CD4-positive, CD25-positive, alpha-beta regulatory T cell (primary cell): ENCODE results near the gene CAMK1D. TPM values are rescaled to one million over a fixed set of nuclear protein-coding genes. Genes with fewer than 3 reads are reported as not detected.

Experiments used
- ATAC-seq, 2 donors: fragments of 150-1000 bp; cut with Tn5 transposase; one replicate each; pipeline ENCODE4 v1.10.0; 2021; ENCODE audit warnings: low read depth in 2 of 2, moderate number of reproducible peaks in 2 of 2, moderate library complexity in 1 of 2
- DNase-seq, 3 donors: peaks; one replicate each; pipeline versions ENCODE4 v3.0.0 to v3.0.0-alpha.2; 2012 to 2022; ENCODE audit warnings: mixed read lengths in 1 of 3
- H3K27ac ChIP-seq: one replicate; pipeline ENCODE4 v1.7.0; 2013; ENCODE audit warnings: mild to moderate bottlenecking, low read length; ENCODE audit not compliant: insufficient read depth, poor library complexity, severe bottlenecking
- H3K27me3 ChIP-seq: one replicate; pipeline ENCODE4 v1.7.0; 2013; ENCODE audit warnings: low read length; ENCODE audit not compliant: control insufficient read depth, insufficient read depth
- H3K36me3 ChIP-seq: one replicate; pipeline ENCODE4 v1.7.0; 2013; ENCODE audit warnings: mild to moderate bottlenecking, low read length, moderate library complexity; ENCODE audit not compliant: control insufficient read depth, insufficient read depth
- H3K4me1 ChIP-seq: 2 replicates; pipeline ENCODE4 v1.7.0; 2013; ENCODE audit warnings: mild to moderate bottlenecking, low read length; ENCODE audit not compliant: insufficient read depth, control insufficient read depth, poor library complexity, severe bottlenecking
- H3K4me3 ChIP-seq: one replicate; pipeline ENCODE4 v1.7.0; 2013; ENCODE audit warnings: low read depth, mild to moderate bottlenecking, low read length, moderate library complexity
- H3K9me3 ChIP-seq, 2 experiments: 1 replicate in 1 of 2; 2 replicates in 1 of 2; pipeline ENCODE4 v1.7.0; 2013; ENCODE audit warnings: low read length in 2 of 2, mild to moderate bottlenecking in 1 of 2, moderate library complexity in 1 of 2; ENCODE audit not compliant: control insufficient read depth in 2 of 2
- H3K27ac Mint-ChIP-seq, 3 donors: one replicate each; pipeline ENCODE4 v1.8.0; 2020 to 2022; ENCODE audit warnings: mild to moderate bottlenecking in 3 of 3, mixed read lengths in 3 of 3, moderate library complexity in 2 of 3
- H3K27me3 Mint-ChIP-seq: one replicate; pipeline ENCODE4 v1.8.0; 2022; ENCODE audit warnings: mild to moderate bottlenecking, mixed read lengths
- H3K36me3 Mint-ChIP-seq: one replicate; pipeline ENCODE4 v1.8.0; 2020; ENCODE audit warnings: mixed read lengths
- H3K4me1 Mint-ChIP-seq, 4 donors: one replicate each; pipeline ENCODE4 v1.8.0; 2020 to 2022; ENCODE audit warnings: mixed read lengths in 4 of 4, mild to moderate bottlenecking in 1 of 4
- H3K4me3 Mint-ChIP-seq, 4 donors: one replicate each; pipeline ENCODE4 v1.8.0; 2020 to 2022; ENCODE audit warnings: mild to moderate bottlenecking in 4 of 4, mixed read lengths in 4 of 4, moderate library complexity in 3 of 4
- H3K9me3 Mint-ChIP-seq, 7 donors: one replicate each; pipeline ENCODE4 v1.8.0; 2020 to 2022; ENCODE audit warnings: mixed read lengths in 7 of 7, mild to moderate bottlenecking in 3 of 7, moderate library complexity in 2 of 7
- polyA plus RNA-seq, 4 donors: library from polyadenylated mRNA; unstranded; fragments of 300-500 nt; fragmentation: Illumina TruSeq; gene quantifications; one replicate each; pipeline ENCODE4 v1.2.3, GENCODE V29; 2021
- total RNA-seq: library from RNA; stranded (reverse); gene quantifications from one replicate; pipeline ENCODE4 v1.2.3, GENCODE V29; 2022

CAMK1D gene
- total and polyA plus RNA-seq, 5 donors from 2014 or later, result 4.4 to 25.3 (median 5.2) TPM

GRCh38 chr10:12590675-12591659, 241.6 kb downstream of the CAMK1D start:
- Mint-ChIP-seq H3K9me3 (peaks cover 0 to 3% (median 0%) of the 10 kb centered on the region in 7 donors), H3K27me3 (peaks cover 4% of the 10 kb centered on the region), H3K4me3 (no peak overlapping the region), H3K36me3 (no peaks in the 10 kb centered on the region), H3K27ac (peak overlapping the region in 2 of 3 donors; percentile 63 to 85), H3K4me1 (peaks cover 27 to 84% (median 57%) of the 10 kb centered on the region in 4 donors)
- no peak overlapping the region for H3K27ac ChIP-seq
- no peak for DNase-seq
- peaks cover 26% of the 10 kb centered on the region for H3K4me1 ChIP-seq
- no peak overlapping the region for H3K4me3 ChIP-seq
- no peak for ATAC-seq
- H3K27me3 ChIP-seq, result no peaks in the 10 kb centered on the region
- H3K9me3 ChIP-seq, result no peaks in the 10 kb centered on the region
- H3K36me3 ChIP-seq, result no peaks in the 10 kb centered on the region

DNA sequence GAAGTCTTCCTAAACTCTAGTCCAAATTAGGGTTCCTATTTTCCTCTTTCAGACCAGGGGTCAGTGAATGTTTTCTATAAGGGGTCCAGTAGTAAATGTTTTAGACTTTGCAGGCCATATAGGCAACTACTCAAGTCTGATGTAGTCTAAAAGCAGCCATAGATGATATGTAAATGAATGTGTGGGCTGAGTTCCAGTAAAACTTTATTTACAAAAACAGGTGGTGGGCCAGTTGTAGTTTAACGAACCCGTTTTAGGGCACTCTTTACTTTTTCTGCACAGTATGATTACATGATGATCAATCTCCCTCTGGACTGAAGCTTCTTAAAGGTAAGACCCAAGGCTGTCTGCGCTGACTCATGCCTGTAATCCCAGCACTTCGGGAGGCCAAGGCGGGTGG, 243.6 kb downstream of the CAMK1D start:
- no peaks in the 10 kb centered on the region for H3K27me3 ChIP-seq
- H3K4me3 Mint-ChIP-seq, result no peak overlapping the region
- H3K4me1 ChIP-seq, result peaks cover 21% of the 10 kb centered on the region

GRCh38 chr10:12594448-12594944, 245.1 kb downstream of the CAMK1D start:
- peak overlapping the region; percentile 80 to 91 (median 90) for H3K27ac Mint-ChIP-seq
- Histone ChIP-seq H3K27me3 (no peaks in the 10 kb centered on the region), H3K4me1 (peaks cover 9% of the 10 kb centered on the region), H3K4me3 (peak overlapping the region; percentile 4), H3K9me3 (no peaks in the 10 kb centered on the region), H3K27ac (peak overlapping the region; percentile 27), H3K36me3 (peaks cover under 1% of the 10 kb centered on the region)
- DNase-seq (peak in 1 of 3 donors; percentile 78), ATAC-seq (peak; percentile 31 to 48)
- peaks cover 4% of the 10 kb centered on the region for H3K27me3 Mint-ChIP-seq
- H3K36me3 Mint-ChIP-seq, result peaks cover 3% of the 10 kb centered on the region
- peak overlapping the region; percentile 31 to 66 (median 40) for H3K4me3 Mint-ChIP-seq
- peaks cover 22 to 69% (median 36%) of the 10 kb centered on the region in 4 donors for H3K4me1 Mint-ChIP-seq
- peaks cover 0 to 6% (median 2%) of the 10 kb centered on the region in 7 donors for H3K9me3 Mint-ChIP-seq

More for the DNA sequence above, 243.6 kb downstream of the CAMK1D start:
- H3K4me3 ChIP-seq, result no peak overlapping the region
- Mint-ChIP-seq H3K4me1 (peaks cover 27 to 76% (median 46%) of the 10 kb centered on the region in 4 donors), H3K9me3 (peaks cover 0 to 6% (median 2%) of the 10 kb centered on the region in 7 donors), H3K36me3 (peaks cover 3% of the 10 kb centered on the region), H3K27ac (peak overlapping the region in 2 of 3 donors; percentile 67 to 85), H3K27me3 (peaks cover 4% of the 10 kb centered on the region)
- ATAC-seq, result no peak
- no peak for DNase-seq
- no peaks in the 10 kb centered on the region for H3K9me3 ChIP-seq
- H3K27ac ChIP-seq, result no peak overlapping the region
- H3K36me3 ChIP-seq, result no peaks in the 10 kb centered on the region

DNA sequence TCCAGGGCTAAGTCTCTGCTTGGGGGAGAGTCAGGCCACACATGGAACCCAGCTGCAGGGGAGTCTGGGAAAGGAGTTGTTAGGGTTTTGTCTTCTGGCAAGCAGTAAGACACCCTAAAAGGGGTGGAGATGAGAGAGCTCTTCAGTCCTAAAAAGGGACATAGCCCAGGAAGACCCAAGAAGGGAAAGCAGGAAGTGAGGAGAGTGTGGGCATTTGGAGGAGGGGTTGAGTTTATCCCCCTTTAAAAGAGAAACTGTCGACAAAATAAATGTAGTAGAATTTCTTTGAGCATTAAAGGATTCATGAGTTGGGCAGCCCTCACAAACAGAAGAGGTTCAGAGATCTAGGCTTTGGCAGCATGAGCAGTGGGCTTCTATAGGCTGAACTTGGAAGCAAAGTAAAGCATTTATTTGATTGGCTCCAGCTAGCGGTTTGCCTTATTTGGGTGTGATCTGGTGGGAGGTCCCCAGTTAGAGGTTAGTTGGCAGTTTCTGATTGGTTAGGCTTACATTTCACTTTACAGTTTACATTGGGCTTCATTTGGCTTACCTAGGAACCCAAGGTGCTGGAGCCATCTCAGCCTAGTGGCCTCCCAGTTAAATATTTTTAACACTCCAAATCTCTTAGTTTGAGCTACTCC, 246.7 kb downstream of the CAMK1D start:
- Histone ChIP-seq H3K9me3 (no peaks in the 10 kb centered on the region), H3K36me3 (peaks cover 2% of the 10 kb centered on the region), H3K27me3 (no peaks in the 10 kb centered on the region), H3K4me3 (no peak overlapping the region), H3K4me1 (peaks cover 8% of the 10 kb centered on the region), H3K27ac (no peak overlapping the region)
- ATAC-seq (no peak), DNase-seq (no peak)
- Mint-ChIP-seq H3K4me3 (no peak overlapping the region), H3K36me3 (peaks cover 11% of the 10 kb centered on the region), H3K9me3 (peaks cover 0 to 6% (median 2%) of the 10 kb centered on the region in 7 donors), H3K4me1 (peaks cover 15 to 56% (median 30%) of the 10 kb centered on the region in 4 donors), H3K27ac (peak overlapping the region in 2 of 3 donors; percentile 43 to 47), H3K27me3 (peaks cover 4% of the 10 kb centered on the region)

GRCh38 chr10:12597176-12597575, 247.8 kb downstream of the CAMK1D start:
- H3K27ac Mint-ChIP-seq, result peak overlapping the region in 1 of 3 donors; percentile 47
- DNase-seq (no peak), ATAC-seq (no peak)
- no peak overlapping the region for H3K4me3 Mint-ChIP-seq
- peaks cover 0 to 6% (median 2%) of the 10 kb centered on the region in 7 donors for H3K9me3 Mint-ChIP-seq
- H3K4me1 Mint-ChIP-seq, result peaks cover 14 to 49% (median 28%) of the 10 kb centered on the region in 4 donors
- H3K36me3 Mint-ChIP-seq, result peaks cover 11% of the 10 kb centered on the region
- H3K27me3 Mint-ChIP-seq, result peaks cover 4% of the 10 kb centered on the region
- H3K4me1 ChIP-seq, result peaks cover 8% of the 10 kb centered on the region
- no peaks in the 10 kb centered on the region for H3K27me3 ChIP-seq
- H3K4me3 ChIP-seq, result no peak overlapping the region
- no peak overlapping the region for H3K27ac ChIP-seq
- H3K36me3 ChIP-seq, result peaks cover 2% of the 10 kb centered on the region
- no peaks in the 10 kb centered on the region for H3K9me3 ChIP-seq

DNA sequence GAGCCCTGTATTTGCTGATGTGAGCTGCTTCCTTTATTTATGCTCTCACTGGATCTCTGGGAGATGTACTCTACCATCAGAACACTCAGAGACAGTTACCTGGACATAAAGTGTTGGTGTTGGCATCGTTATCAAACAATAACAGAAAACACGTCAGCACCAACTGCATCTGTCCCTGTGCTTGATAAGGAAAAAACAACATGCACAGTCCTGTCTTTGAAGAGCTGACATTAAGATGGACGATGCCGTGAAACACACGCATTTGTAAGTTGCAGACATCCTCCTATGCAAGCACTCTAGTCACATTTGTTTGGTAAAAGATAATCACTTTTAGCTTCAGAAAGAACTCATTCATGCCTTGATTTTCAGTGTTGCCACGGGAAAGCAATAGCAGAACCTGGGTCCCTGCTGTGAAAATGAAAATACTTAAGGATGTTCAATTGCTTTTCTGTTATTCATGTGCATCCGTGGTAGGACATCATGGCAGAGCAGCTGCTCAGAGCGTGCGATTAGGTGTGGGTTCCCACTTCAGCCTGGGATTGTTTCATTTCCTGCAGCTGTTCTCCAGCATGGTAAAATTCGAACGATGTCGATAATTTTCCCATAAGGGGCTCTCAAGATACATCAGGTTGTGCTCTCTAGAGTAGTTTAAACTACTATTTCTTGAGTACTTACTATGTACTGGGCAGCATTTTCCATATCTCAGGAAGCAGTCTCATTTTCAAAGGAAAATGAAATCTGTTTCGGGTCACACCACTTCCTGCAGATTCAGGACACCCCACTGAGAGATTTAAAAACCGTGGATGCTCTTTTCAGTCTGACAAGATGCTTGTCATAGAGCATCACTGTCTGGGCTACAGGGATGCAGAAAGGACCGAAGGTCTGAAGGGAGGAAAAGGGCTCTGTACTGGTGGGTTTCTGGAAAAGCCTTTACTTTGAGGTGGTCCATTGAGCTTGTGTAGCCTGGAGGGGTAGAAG, 248.7 kb downstream of the CAMK1D start:
- Mint-ChIP-seq H3K4me3 (no peak overlapping the region), H3K27ac (no peak overlapping the region), H3K9me3 (peaks cover 0 to 6% (median 2%) of the 10 kb centered on the region in 7 donors), H3K4me1 (peaks cover 6 to 43% (median 22%) of the 10 kb centered on the region in 4 donors), H3K27me3 (peaks cover 4% of the 10 kb centered on the region), H3K36me3 (peaks cover 11% of the 10 kb centered on the region)
- Histone ChIP-seq H3K27ac (no peak overlapping the region), H3K4me1 (peaks cover 8% of the 10 kb centered on the region), H3K36me3 (peaks cover 2% of the 10 kb centered on the region), H3K9me3 (no peaks in the 10 kb centered on the region), H3K27me3 (no peaks in the 10 kb centered on the region), H3K4me3 (no peak overlapping the region)
- ATAC-seq (no peak), DNase-seq (no peak)
